Measurements from ENCODE around the gene TNIK. TPM values are rescaled to one million over a fixed set of nuclear protein-coding genes. Genes with fewer than 3 reads are reported as not detected.
A peak's percentile ranks its signal among the peaks of the same experiment; 100 is the strongest.

The TNIK gene
- total and polyA plus RNA-seq, 10 of the 15 experiments (the other 5 are each of a cell fraction or from before 2014, with no cell fraction given) = 13.9 to 74.3 (median 48.2) TPM

- in situ Hi-C loops (cut with MboI) = no loop called here
- ChIA-PET RAD21 (ENCODE audit: unreplicated experiment) (interaction anchor here (0.9 to 1.4 kb wide), 3 partner anchors 12 to 21 kb away, joined by 3 to 4 read pairs (median 3); no protein-coding TSS in a partner anchor), POLR2A (interaction anchor here (1.0 to 3.4 kb wide), 3 partner anchors 9 to 13 kb away, joined by 3 to 11 read pairs (median 3); no protein-coding TSS in a partner anchor), CTCF (interaction anchor here (0.6 to 0.8 kb wide), 3 partner anchors 9 to 166 kb away, joined by 3 to 5 read pairs (median 3); no protein-coding TSS in a partner anchor), SMC1A (ENCODE audit: uncharacterized antibody, unreplicated experiment) (interaction anchor here (1.2 to 28.2 kb wide), 5 partner anchors 9 to 78 kb away, joined by 3 to 657 read pairs (median 5); no protein-coding TSS in a partner anchor)
- no peak overlapping the region for H3K4me2 ChIP-seq (ENCODE audit: control insufficient read depth, insufficient read depth)
- H3K4me1 ChIP-seq (ENCODE audit: control insufficient read depth, insufficient read depth, low read length) = peaks cover 75% of the 10 kb centered on the region
- 79% methylated on average over 6 of the region's 6 CpGs for WGBS (ENCODE audit: insufficient coverage, insufficient replicate concordance, low lambda C conversion rate, missing lambda C conversion rate)
- H3K4me3 ChIP-seq = no peak overlapping the region
- no peaks in the 10 kb centered on the region for H3K27me3 ChIP-seq (replicated peaks in 1 of 2; ENCODE audit: control insufficient read depth in 2 of 2, insufficient read depth in 2 of 2, low read length in 1 of 2)
- peaks cover 96% of the 10 kb centered on the region for H3K79me2 ChIP-seq (ENCODE audit: control insufficient read depth, insufficient read depth, low read length)
- FAIRE-seq = no peak
- H3K9ac ChIP-seq (ENCODE audit: control insufficient read depth, insufficient read depth, low read length) = no peak overlapping the region
- DNase-seq (ENCODE audit: low read depth, low spot score) = no peak
- H3K9me3 ChIP-seq (replicated peaks; ENCODE audit: control insufficient read depth, insufficient read depth, low read length) = no peaks in the 10 kb centered on the region; the same call in 2 of the 3 replicates
- TF ChIP-seq SRF (IDR thresholded peaks at IDR 0.05; ENCODE audit: low read depth in 2 of 2, low read length in 2 of 2) = no peak
- no peak for TF ChIP-seq ZNF384 (IDR thresholded peaks at IDR 0.05; ENCODE audit: borderline replicate concordance, low read depth, low read length)
- peak in 1 of 2 experiments; percentile 16; a peak in 1 of 4 replicates for TF ChIP-seq IKZF2 (IDR thresholded peaks at IDR 0.05)
- no peak for TF ChIP-seq MEF2A (IDR thresholded peaks at IDR 0.05; ENCODE audit: insufficient read depth, low read depth, low read length)
- H4K20me1 ChIP-seq (ENCODE audit: control insufficient read depth, insufficient read depth) = no peaks in the 10 kb centered on the region
- no peaks in the 10 kb centered on the region; a peak in 1 of 4 replicates for H3K36me3 ChIP-seq (ENCODE audit: control insufficient read depth in 2 of 2, insufficient read depth in 2 of 2, low read length in 1 of 2)
- intact Hi-C loops (cut with micrococcal nuclease; ENCODE audit: unreplicated experiment) = no loop called here
- no peak overlapping the region for H2AFZ ChIP-seq (ENCODE audit: control insufficient read depth, low read depth, low read length)
- no peak for ATAC-seq
- BruUV-seq (replicated peaks) = no TSS peak
- peak overlapping the region; percentile 77 for H3K27ac ChIP-seq (ENCODE audit: control insufficient read depth, insufficient read depth)
These were observed 195.4 kb downstream of the TNIK start for GRCh38 chr3:171264758-171265157.

- no TSS peak for BruUV-seq (replicated peaks)
- no peaks in the 10 kb centered on the region for H3K27me3 ChIP-seq (replicated peaks in 1 of 2; ENCODE audit: control insufficient read depth in 2 of 2, insufficient read depth in 2 of 2, low read length in 1 of 2)
- H3K27ac ChIP-seq (ENCODE audit: control insufficient read depth, insufficient read depth) = peak overlapping the region; percentile 73
- CTCF ChIA-PET = interaction anchor here (1.1 to 2.8 kb wide), 4 partner anchors 13 to 85 kb away, joined by 3 to 17 read pairs (median 4); no protein-coding TSS in a partner anchor
- peak overlapping the region; percentile 66 for H3K4me2 ChIP-seq (ENCODE audit: control insufficient read depth, insufficient read depth)
- no peak for TF ChIP-seq KAT2A (conservative IDR thresholded peaks at IDR 0.05; ENCODE audit: control insufficient read depth, low read depth, low read length)
- no peak for TF ChIP-seq CBX5 (IDR thresholded peaks at IDR 0.05; ENCODE audit: low read depth)
- no peak for TF ChIP-seq POU2F2 (IDR thresholded peaks at IDR 0.05; ENCODE audit: borderline replicate concordance, low read depth, low read length)
- peak; percentile 44; the same call in 1 of the 2 replicates for TF ChIP-seq RUNX3 (IDR thresholded peaks at IDR 0.05; ENCODE audit: low read length)
- TF ChIP-seq HCFC1 (IDR thresholded peaks at IDR 0.05; ENCODE audit: low read length) = no peak
- TF ChIP-seq SREBF2 (IDR thresholded peaks at IDR 0.05; ENCODE audit: low read length) = no peak
- no peak for TF ChIP-seq BCL11A (IDR thresholded peaks at IDR 0.05; ENCODE audit: low read depth, low read length)
- TF ChIP-seq ATF7 (IDR thresholded peaks at IDR 0.05; ENCODE audit: low read depth) = 0 out of 2 replicates have a peak, but pooled peaks have one; percentile 2
- H2AFZ ChIP-seq (ENCODE audit: control insufficient read depth, low read depth, low read length) = no peak overlapping the region
- SMC1A ChIA-PET (ENCODE audit: uncharacterized antibody, unreplicated experiment) = interaction anchor here (1.2 to 28.2 kb wide), 7 partner anchors 10 to 85 kb away, joined by 5 to 657 read pairs (median 7); no protein-coding TSS in a partner anchor
- RAD21 ChIA-PET (ENCODE audit: unreplicated experiment) = interaction anchor here (1.0 to 4.0 kb wide), 9 partner anchors 12 to 98 kb away, joined by 3 to 25 read pairs (median 3); no protein-coding TSS in a partner anchor
- H3K79me2 ChIP-seq (ENCODE audit: control insufficient read depth, insufficient read depth, low read length) = peaks cover 96% of the 10 kb centered on the region
- POLR2A ChIA-PET = interaction anchor here (0.8 to 1.8 kb wide), 6 partner anchors 11 to 31 kb away, joined by 3 to 12 read pairs (median 3); no protein-coding TSS in a partner anchor
- no peak for ATAC-seq
- DNase-seq (ENCODE audit: low read depth, low spot score) = no peak
- in situ Hi-C loops (cut with MboI) (no loop called here), intact Hi-C loops (cut with micrococcal nuclease; ENCODE audit: unreplicated experiment) (no loop called here)
- peak overlapping the region; percentile 7; the same call in 1 of the 2 replicates for H3K9ac ChIP-seq (ENCODE audit: control insufficient read depth, insufficient read depth, low read length)
- WGBS (ENCODE audit: insufficient coverage, insufficient replicate concordance, low lambda C conversion rate, missing lambda C conversion rate) = 0% methylated on average over 1 of the region's 1 CpG
- no peak for FAIRE-seq
- no peaks in the 10 kb centered on the region for H4K20me1 ChIP-seq (ENCODE audit: control insufficient read depth, insufficient read depth)
- no peak overlapping the region; the same call in 1 of the 2 replicates for H3K4me3 ChIP-seq
- H3K4me1 ChIP-seq (ENCODE audit: control insufficient read depth, insufficient read depth, low read length) = peaks cover 81% of the 10 kb centered on the region
- H3K36me3 ChIP-seq (ENCODE audit: control insufficient read depth in 2 of 2, insufficient read depth in 2 of 2, low read length in 1 of 2) = no peaks in the 10 kb centered on the region
- H3K9me3 ChIP-seq (replicated peaks; ENCODE audit: control insufficient read depth, insufficient read depth, low read length) = no peaks in the 10 kb centered on the region; the same call in 2 of the 3 replicates
These were observed 197.8 kb downstream of the TNIK start for GRCh38 chr3:171262431-171262830.

All from GM12878 (cell line).